IMR-90 (cell line): ENCODE measurements around the gene ADH6. TPM values are rescaled to one million over a fixed set of nuclear protein-coding genes. Genes with fewer than 3 reads are reported as not detected.

Experiments
- ATAC-seq: fragments of 200-7000 bp; cut with Tn5 transposase; 2 replicates; pipeline ENCODE4 v1.9.1; 2020; ENCODE audit warnings: low read depth, mild to moderate bottlenecking, moderate library complexity
- BruUV-seq: library from RNA; stranded (reverse); fragments of 400-500 nt; replicated peaks from 2 replicates; lab custom pipeline; 2021; lab: Mats Ljungman, UMichigan
- CTCF ChIA-PET: fragments of 300-600 bp; formaldehyde crosslinking; extraction: SDS; loops from one replicate; lab custom pipeline; 2021; ENCODE audit warnings: antibody characterized with exemption; lab: Yijun Ruan, JAX
- POLR2A ChIA-PET: fragments of 300-600 bp; sonication (Branson Sonifier 250); formaldehyde crosslinking; loops from one replicate; lab custom pipeline; 2022; ENCODE audit warnings: antibody characterized with exemption; ENCODE audit not compliant: unreplicated experiment; lab: Charles Lee
- DNase-seq: peaks from one replicate; pipeline ENCODE4 v3.0.0; 2013
- H2AFZ ChIP-seq: replicated peaks from 2 replicates; pipeline ENCODE3; 2013; ENCODE audit warnings: low read length, mild to moderate bottlenecking; ENCODE audit not compliant: poor library complexity
- H2AK5ac ChIP-seq: 2 replicates; pipeline ENCODE4 v1.6.1; 2013; ENCODE audit warnings: low read depth, low read length, inconsistent platforms
- H2AK9ac ChIP-seq: replicated peaks from 2 replicates; pipeline ENCODE3; 2013; ENCODE audit warnings: mild to moderate bottlenecking, low read depth, low read length, moderate library complexity; ENCODE audit not compliant: poor library complexity
- H2BK120ac ChIP-seq: 2 replicates; pipeline ENCODE4 v1.6.1; 2013; ENCODE audit warnings: low read depth, low read length, inconsistent platforms
- H2BK15ac ChIP-seq: 3 replicates; pipeline ENCODE4 v1.6.1; 2013; ENCODE audit warnings: low read depth, low read length, inconsistent platforms
- H2BK20ac ChIP-seq: 2 replicates; pipeline ENCODE4 v1.6.1; 2013; ENCODE audit warnings: low read depth, mild to moderate bottlenecking, inconsistent platforms, low read length, moderate library complexity
- H2BK5ac ChIP-seq: 2 replicates; pipeline ENCODE4 v1.6.1; 2013; ENCODE audit warnings: mild to moderate bottlenecking, low read depth, low read length, inconsistent platforms; ENCODE audit not compliant: poor library complexity, severe bottlenecking
- H3K14ac ChIP-seq: replicated peaks from 2 replicates; pipeline ENCODE4 v1.6.1; 2013; ENCODE audit warnings: low read depth, low read length, inconsistent platforms
- H3K18ac ChIP-seq: 2 replicates; pipeline ENCODE4 v1.6.1; 2013; ENCODE audit warnings: low read depth, low read length, control low read depth
- H3K23ac ChIP-seq: 2 replicates; pipeline ENCODE4 v1.6.1; 2013; ENCODE audit warnings: low read depth, low read length, inconsistent platforms
- H3K27ac ChIP-seq: 2 replicates; pipeline ENCODE4 v1.5.1; 2013; ENCODE audit warnings: mild to moderate bottlenecking, control low read depth, low read length; ENCODE audit not compliant: insufficient read depth
- H3K27me3 ChIP-seq: 2 replicates; pipeline ENCODE4 v1.6.1; 2013; ENCODE audit warnings: low read length; ENCODE audit not compliant: control insufficient read depth, insufficient read depth
- H3K36me3 ChIP-seq: 2 replicates; pipeline ENCODE4 v1.6.1; 2013; ENCODE audit warnings: low read length, mixed read lengths; ENCODE audit not compliant: control insufficient read depth, insufficient read depth
- H3K4ac ChIP-seq: 2 replicates; pipeline ENCODE4 v1.6.1; 2013; ENCODE audit warnings: low read depth, low read length, inconsistent platforms
- H3K4me1 ChIP-seq: 2 replicates; pipeline ENCODE4 v1.6.1; 2013; ENCODE audit warnings: low read length, mixed read lengths; ENCODE audit not compliant: control insufficient read depth, insufficient read depth
- H3K4me2 ChIP-seq: 2 replicates; pipeline ENCODE4 v1.6.1; 2013; ENCODE audit warnings: low read depth, mild to moderate bottlenecking, control low read depth, low read length, moderate library complexity
- H3K4me3 ChIP-seq: 2 replicates; pipeline ENCODE4 v1.5.1; 2013; ENCODE audit warnings: low read depth, mild to moderate bottlenecking, control low read depth, low read length, moderate library complexity; ENCODE audit not compliant: insufficient read depth
- H3K56ac ChIP-seq: 2 replicates; pipeline ENCODE4 v1.6.1; 2013; ENCODE audit warnings: low read length, inconsistent platforms; ENCODE audit not compliant: insufficient read depth; ENCODE audit errors: extremely low read depth
- H3K79me1 ChIP-seq, 2 experiments: 2 replicates each; pipeline ENCODE4 v1.6.1; 2013; ENCODE audit warnings: low read length in 2 of 2, inconsistent platforms in 1 of 2, low read depth in 1 of 2
- H3K9ac ChIP-seq: 2 replicates; pipeline ENCODE4 v1.6.1; 2013; ENCODE audit warnings: low read depth, low read length, control low read depth
- H3K9me1 ChIP-seq: 2 replicates; pipeline ENCODE4 v1.6.1; 2013; ENCODE audit warnings: low read length, inconsistent platforms; ENCODE audit not compliant: insufficient read depth
- H3K9me3 ChIP-seq: 2 replicates; pipeline ENCODE4 v1.6.1; 2013; ENCODE audit warnings: low read length; ENCODE audit not compliant: control insufficient read depth, insufficient read depth
- H4K20me1 ChIP-seq: 2 replicates; pipeline ENCODE4 v1.6.1; 2013; ENCODE audit warnings: low read length, inconsistent platforms; ENCODE audit not compliant: insufficient read depth
- H4K5ac ChIP-seq: 2 replicates; pipeline ENCODE4 v1.6.1; 2013; ENCODE audit warnings: mild to moderate bottlenecking, low read depth, low read length, control low read depth
- H4K8ac ChIP-seq, 2 experiments: 2 replicates each; pipeline ENCODE4 v1.6.1; 2013; ENCODE audit warnings: low read depth in 2 of 2, low read length in 2 of 2, control low read depth in 1 of 2, inconsistent platforms in 1 of 2
- H4K91ac ChIP-seq: 2 replicates; pipeline ENCODE4 v1.6.1; 2013; ENCODE audit warnings: low read depth, low read length, inconsistent platforms; ENCODE audit not compliant: insufficient read depth
- BHLHE40 ChIP-seq: fragments of 150-350 bp; IDR thresholded peaks from 2 replicates; pipeline ENCODE4 v1.6.1; 2016; ENCODE audit warnings: mild to moderate bottlenecking, low read depth, low read length
- CEBPB ChIP-seq: IDR thresholded peaks from 2 replicates; pipeline ENCODE4 v1.6.1; 2012; ENCODE audit warnings: low read depth, low read length, improper control_type of control experiment
- CHD1 ChIP-seq: IDR thresholded peaks from 2 replicates; pipeline ENCODE4 v1.6.1; 2012; ENCODE audit warnings: low read depth, low read length, improper control_type of control experiment
- CTCF ChIP-seq: conservative IDR thresholded peaks from 2 replicates; pipeline ENCODE4 v1.5.1; 2012; ENCODE audit warnings: mild to moderate bottlenecking, low read depth, low read length, improper control_type of control experiment
- ELK1 ChIP-seq: fragments of 150-350 bp; IDR thresholded peaks from 2 replicates; pipeline ENCODE4 v1.6.1; 2016; ENCODE audit warnings: low read depth, mild to moderate bottlenecking, low read length, moderate library complexity, borderline replicate concordance
- FOS ChIP-seq: fragments of 150-350 bp; IDR thresholded peaks from 2 replicates; pipeline ENCODE4 v1.6.1; 2016; ENCODE audit warnings: low read depth, low read length
- MAFK ChIP-seq: IDR thresholded peaks from 2 replicates; pipeline ENCODE4 v1.6.1; 2012; ENCODE audit warnings: low read depth, low read length, improper control_type of control experiment
- MAZ ChIP-seq: IDR thresholded peaks from 2 replicates; pipeline ENCODE4 v1.6.1; 2012; ENCODE audit warnings: low read depth, mild to moderate bottlenecking, low read length, improper control_type of control experiment, moderate library complexity, borderline replicate concordance
- MXI1 ChIP-seq: IDR thresholded peaks from 2 replicates; pipeline ENCODE4 v1.6.1; 2012; ENCODE audit warnings: low read depth, mild to moderate bottlenecking, low read length, moderate library complexity, borderline replicate concordance
- NFE2L2 ChIP-seq: fragments of 150-350 bp; IDR thresholded peaks from 2 replicates; pipeline ENCODE4 v1.6.1; 2016; ENCODE audit warnings: low read depth, mild to moderate bottlenecking, low read length
- POLR2A ChIP-seq: IDR thresholded peaks from 2 replicates; pipeline ENCODE4 v1.6.1; 2012; ENCODE audit warnings: mild to moderate bottlenecking, low read depth, low read length
- RAD21 ChIP-seq: IDR thresholded peaks from 2 replicates; pipeline ENCODE4 v1.6.1; 2012; ENCODE audit warnings: low read length, improper control_type of control experiment
- RCOR1 ChIP-seq: IDR thresholded peaks from 2 replicates; pipeline ENCODE4 v1.6.1; 2012; ENCODE audit warnings: mild to moderate bottlenecking, low read length, improper control_type of control experiment; ENCODE audit not compliant: insufficient replicate concordance
- RFX5 ChIP-seq: IDR thresholded peaks from 2 replicates; pipeline ENCODE4 v1.8.0; 2012; ENCODE audit warnings: low read depth, mild to moderate bottlenecking, low read length, moderate library complexity
- SMC3 ChIP-seq: fragments of 150-350 bp; IDR thresholded peaks from 2 replicates; pipeline ENCODE4 v1.6.1; 2016; ENCODE audit warnings: low read depth, mild to moderate bottlenecking, antibody characterized with exemption, low read length, moderate library complexity
- USF2 ChIP-seq: fragments of 150-350 bp; IDR thresholded peaks from 2 replicates; pipeline ENCODE4 v1.6.1; 2017; ENCODE audit warnings: mild to moderate bottlenecking, antibody characterized with exemption, low read length, low read depth
- WGBS, 2 experiments: methylation state at CpG; one replicate each; pipeline versions ENCODE4 v1.1.5 to v1.1.7; 2013; ENCODE audit warnings: missing lambda C conversion rate in 2 of 2; ENCODE audit not compliant: insufficient read length in 1 of 2; ENCODE audit errors: extremely low coverage in 2 of 2; 5-methylcytosine and 5-hydroxymethylcytosine counted together
- dilution Hi-C: fragments of 300-500 bp; cut with HindIII; formaldehyde crosslinking; loops from one replicate; pipeline ENCODE4 v1.14.3; 2018; ENCODE audit warnings: low sequenced_read_pairs; ENCODE audit not compliant: unreplicated experiment
- in situ Hi-C: fragments of 300-500 bp; cut with MboI; formaldehyde crosslinking; loops from 3 replicates; pipeline ENCODE4 v1.14.3; 2019; ENCODE audit warnings: low sequenced_read_pairs, inconsistent platforms, mixed read lengths
- intact Hi-C: fragments of 100-400 bp; cut with micrococcal nuclease; formaldehyde crosslinking; loops from 2 replicates; pipeline ENCODE4 v1.10.0; 2022
- polyA plus RNA-seq, 3 experiments: library from polyadenylated mRNA; depleted of rRNA; stranded (reverse); fragments of >200 nt; gene quantifications; 2 replicates each; pipeline ENCODE4 v1.2.3, GENCODE V29; 2012; ENCODE audit warnings: low replicate concordance in 1 of 3
- total RNA-seq: library from RNA; depleted of rRNA; stranded (reverse); fragments of >200 nt; gene quantifications from 2 replicates; pipeline ENCODE4 v1.2.3, GENCODE V29; 2012

Gene ADH6
- total and polyA plus RNA-seq, 2 of the 4 experiments (the other 2 are of a cell fraction): not detected

GRCh38 chr4:99166544-99166943, 52.5 kb downstream of the ADH6 start:
- H2AK5ac ChIP-seq: no peak overlapping the region
- intact Hi-C loops: no loop called here
- no peaks in the 10 kb centered on the region for H4K20me1 ChIP-seq
- H3K56ac ChIP-seq: no peak overlapping the region
- no peak overlapping the region for H4K8ac ChIP-seq
- dilution Hi-C loops: no loop called here
- ATAC-seq: no peak
- no peak overlapping the region for H2AFZ ChIP-seq
- CTCF ChIA-PET: no interaction called here
- H3K18ac ChIP-seq: no peak overlapping the region
- H3K27ac ChIP-seq: no peak overlapping the region
- H3K14ac ChIP-seq: no peak overlapping the region
- in situ Hi-C loops: no loop called here
- WGBS, 2 experiments: no CpG with 5 or more reads among the region's 2 CpGs
- no TSS peak for BruUV-seq
- no peaks in the 10 kb centered on the region for H3K4me1 ChIP-seq
- POLR2A ChIA-PET: interaction anchor here (0.7 kb wide), 1 partner anchor 23 kb away, joined by 3 read pairs; no protein-coding TSS in a partner anchor
- no peak overlapping the region for H2BK20ac ChIP-seq
- H2AK9ac ChIP-seq: no peak overlapping the region
- H3K27me3 ChIP-seq: no peaks in the 10 kb centered on the region
- H2BK15ac ChIP-seq: no peak overlapping the region
- no peak overlapping the region for H4K5ac ChIP-seq
- H3K9me3 ChIP-seq: no peaks in the 10 kb centered on the region
- H3K36me3 ChIP-seq: no peaks in the 10 kb centered on the region
- H3K79me1 ChIP-seq: no peaks in the 10 kb centered on the region
- H3K4me3 ChIP-seq: no peak overlapping the region
- H3K9ac ChIP-seq: no peak overlapping the region
- no peak overlapping the region for H2BK120ac ChIP-seq
- H3K4me2 ChIP-seq: no peak overlapping the region
- H3K23ac ChIP-seq: no peak overlapping the region
- no peak for DNase-seq
- peaks cover under 1% of the 10 kb centered on the region; the same call in 1 of the 2 replicates for H3K9me1 ChIP-seq
- no peak overlapping the region for H2BK5ac ChIP-seq
- TF ChIP-seq USF2 (no peak), CHD1 (no peak), RFX5 (no peak), CTCF (no peak), BHLHE40 (no peak), MAFK (no peak), ELK1 (no peak), RCOR1 (no peak), SMC3 (no peak), RAD21 (no peak), CEBPB (no peak), NFE2L2 (no peak), MXI1 (no peak), FOS (no peak), POLR2A (no peak), MAZ (no peak)
- no peak overlapping the region for H3K4ac ChIP-seq
- no peak overlapping the region for H4K91ac ChIP-seq
